GM21825 (cell line): ENCODE data around the gene MRPL19.
"Not testable (repeated sequence)": the region's sequence is repeated elsewhere in the genome, so short reads cannot be mapped to it uniquely, and the experiment has no call there.

ENCODE experiments used
- ATAC-seq: cut with Tn5 transposase; IDR thresholded peaks from one replicate; pipeline ENCODE4 v1.9.1; 2021; ENCODE audit warnings: mild to moderate bottlenecking, moderate library complexity; ENCODE audit not compliant: unreplicated experiment

Gene MRPL19

DNA sequence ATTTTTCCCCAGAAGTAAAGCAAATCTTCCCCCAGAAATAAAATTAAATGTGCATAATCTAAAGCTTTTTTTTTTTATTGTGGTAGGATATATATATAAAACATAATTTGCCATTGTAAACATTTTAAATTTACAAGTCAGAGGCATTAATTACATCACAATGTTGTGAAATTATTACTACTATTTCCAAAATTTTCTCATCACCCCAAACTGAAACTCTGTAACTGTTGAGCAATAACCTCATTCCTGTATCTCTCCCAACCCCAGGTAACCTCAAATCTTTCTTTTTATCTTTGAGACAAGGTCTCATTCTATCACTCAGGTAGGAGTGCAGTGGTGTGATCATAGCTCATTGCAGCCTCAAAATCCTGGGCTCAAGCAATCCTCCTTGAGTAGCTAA lies 11.2 kb downstream of the MRPL19 start:
- no peak for ATAC-seq

DNA sequence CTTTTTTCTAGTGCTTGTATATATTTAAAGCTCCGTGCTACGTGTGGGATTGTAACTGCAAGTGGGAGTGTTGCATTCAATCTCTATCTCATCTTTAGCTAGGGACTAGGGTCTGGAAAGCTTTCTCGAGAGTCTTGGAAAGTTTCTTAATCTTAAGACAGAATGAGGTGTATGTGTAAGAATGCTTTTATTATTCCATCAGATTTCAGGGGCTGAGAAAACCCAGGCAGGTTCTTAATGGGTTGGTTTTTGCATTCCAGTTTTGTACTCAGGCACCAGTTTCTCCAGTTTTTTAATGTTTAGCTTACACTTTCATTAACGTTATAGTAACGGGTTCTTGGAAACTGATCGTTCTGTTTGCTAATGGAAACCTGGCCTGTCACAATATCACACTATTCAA lies 20.3 kb downstream of the MRPL19 start:
- ATAC-seq = no peak

GRCh38 chr2:75667884-75668283 lies 21.3 kb downstream of the MRPL19 start:
- ATAC-seq = no peak

DNA sequence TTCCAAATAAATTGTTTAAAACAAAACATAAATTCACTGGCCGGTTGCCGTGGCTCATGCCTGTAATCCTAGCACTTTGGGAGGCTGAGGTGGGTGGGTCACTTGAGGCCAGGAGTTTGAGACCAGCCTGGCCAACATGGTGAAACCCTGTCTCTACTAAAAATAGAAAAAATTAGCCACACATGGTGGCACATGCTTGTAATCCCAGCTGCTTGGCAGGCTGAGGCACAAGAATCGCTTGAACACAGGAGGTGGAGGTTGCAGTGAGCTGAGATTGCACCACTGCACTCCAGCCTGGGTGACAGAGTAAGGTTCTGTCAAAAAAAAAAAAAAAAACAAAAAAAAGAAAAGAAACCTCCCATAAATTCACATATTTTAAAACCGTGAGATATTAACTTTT lies 28.8 kb downstream of the MRPL19 start:
- ATAC-seq = not testable (repeated sequence)

- no peak for ATAC-seq
Measured at GRCh38 chr2:75675908-75676307, 29.3 kb downstream of the MRPL19 start.

DNA sequence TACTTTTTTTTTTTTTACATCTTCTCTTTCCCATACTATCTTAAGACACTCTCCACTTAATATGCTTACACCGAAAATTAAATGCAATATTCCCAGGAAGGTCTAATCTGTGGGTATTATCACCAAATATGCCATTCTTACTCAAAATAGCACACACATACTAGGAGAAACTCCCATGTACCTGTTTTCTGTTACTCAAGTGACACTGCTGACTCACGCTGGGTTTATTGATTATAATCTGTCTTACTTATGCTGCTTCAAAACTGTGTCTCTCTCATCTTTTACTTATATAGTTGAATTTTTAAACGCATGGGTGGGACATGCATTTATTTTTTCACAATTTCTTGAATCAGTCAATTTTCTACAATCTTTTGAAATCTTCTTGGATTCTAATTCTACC lies 29.9 kb downstream of the MRPL19 start:
- no peak for ATAC-seq

- ATAC-seq = no peak
Measured at GRCh38 chr2:75679556-75679955, 33.0 kb downstream of the MRPL19 start.

DNA sequence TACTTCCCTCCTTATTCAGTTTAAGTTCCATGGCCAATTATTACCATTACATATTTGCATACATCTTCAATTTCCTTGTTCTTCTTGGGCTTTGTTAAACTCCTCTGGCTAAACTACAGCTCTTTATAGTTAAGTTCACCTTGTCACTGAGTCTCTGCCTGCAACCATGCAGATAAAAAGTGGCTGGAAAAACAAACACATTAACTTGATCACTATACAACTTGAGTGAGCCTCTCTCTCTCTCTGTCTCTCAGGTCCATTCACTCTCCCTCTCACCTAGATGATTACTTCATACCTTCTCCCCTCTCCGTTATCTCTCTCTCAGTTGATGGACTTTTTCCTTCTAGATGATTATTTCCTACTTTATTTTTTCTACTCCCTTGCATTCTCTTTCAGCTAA lies 33.8 kb downstream of the MRPL19 start:
- ATAC-seq = no peak

GRCh38 chr2:75683430-75683829 lies 36.8 kb downstream of the MRPL19 start:
- ATAC-seq = not testable (repeated sequence)

DNA sequence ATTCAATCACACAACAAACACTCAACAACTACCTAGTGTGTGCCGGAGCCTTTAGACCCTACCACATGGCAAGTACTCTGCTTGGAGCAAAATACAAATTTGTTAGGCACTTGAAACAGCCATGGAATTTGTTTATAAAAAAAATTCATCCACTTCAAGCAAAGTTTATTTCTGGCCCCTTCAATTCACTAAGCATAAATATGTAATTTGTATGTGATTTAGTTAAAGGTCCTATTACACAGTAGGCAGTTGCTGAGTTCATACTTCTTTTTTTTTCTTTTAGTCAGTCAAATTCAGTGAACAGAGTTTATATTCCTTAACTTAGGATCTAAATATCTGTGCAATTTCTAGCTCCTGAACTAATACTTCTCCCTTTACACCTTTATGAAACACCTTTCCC lies 41.6 kb downstream of the MRPL19 start:
- no peak for ATAC-seq

- ATAC-seq = no peak
Measured at GRCh38 chr2:75698918-75699317, 52.3 kb downstream of the MRPL19 start.

- no peak for ATAC-seq
Measured at GRCh38 chr2:75702593-75702992, 56.0 kb downstream of the MRPL19 start.

DNA sequence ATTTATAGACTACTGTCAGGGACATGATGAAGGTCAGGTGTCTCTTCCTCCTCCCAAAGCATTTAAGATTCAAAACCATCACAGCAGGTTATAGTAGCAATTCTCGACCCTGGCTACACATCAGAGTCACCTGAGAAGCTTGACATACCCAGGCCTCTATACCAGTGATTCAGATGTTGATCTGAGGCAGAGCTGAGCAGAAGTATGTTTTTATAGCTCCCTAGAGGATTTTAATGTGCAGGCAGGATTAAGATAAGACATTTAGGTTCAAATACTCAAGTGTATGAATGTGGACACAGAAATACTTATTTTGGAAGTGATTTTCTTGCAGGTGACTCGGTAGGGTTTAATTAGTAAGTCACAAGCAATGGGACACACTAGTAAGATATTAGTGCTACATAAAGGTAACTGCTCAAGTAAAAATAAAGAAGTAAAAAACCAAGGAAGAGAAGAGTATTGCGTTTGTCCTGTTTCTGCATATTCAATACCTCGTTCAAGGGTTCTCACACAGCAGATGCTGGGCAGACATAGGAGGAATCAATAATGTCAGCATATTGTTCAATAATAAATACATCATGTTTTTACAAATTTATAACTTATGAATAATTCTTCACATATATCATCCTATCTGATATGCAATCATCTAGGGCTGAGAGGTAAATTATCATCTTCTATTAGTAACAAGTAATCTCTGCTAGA lies 57.2 kb downstream of the MRPL19 start:
- no peak for ATAC-seq

DNA sequence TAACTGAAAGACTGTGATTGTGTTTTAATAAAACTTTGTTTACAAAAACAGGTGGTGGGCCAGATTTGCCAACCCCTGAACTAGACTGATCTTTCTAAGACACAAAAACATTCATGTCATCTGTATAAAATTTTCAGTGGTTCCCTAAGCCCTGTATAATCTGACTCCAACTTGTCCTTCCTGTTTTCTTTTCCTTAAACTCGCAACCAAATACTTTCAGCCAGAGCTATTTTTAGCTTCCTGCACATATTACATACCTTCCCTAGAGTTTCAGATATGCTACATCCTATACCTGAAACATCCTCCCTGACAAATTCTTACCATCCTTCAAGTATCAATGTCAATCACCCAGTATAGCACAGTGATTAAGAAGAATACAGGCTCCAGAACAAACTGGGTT lies 59.3 kb downstream of the MRPL19 start:
- no peak for ATAC-seq

DNA sequence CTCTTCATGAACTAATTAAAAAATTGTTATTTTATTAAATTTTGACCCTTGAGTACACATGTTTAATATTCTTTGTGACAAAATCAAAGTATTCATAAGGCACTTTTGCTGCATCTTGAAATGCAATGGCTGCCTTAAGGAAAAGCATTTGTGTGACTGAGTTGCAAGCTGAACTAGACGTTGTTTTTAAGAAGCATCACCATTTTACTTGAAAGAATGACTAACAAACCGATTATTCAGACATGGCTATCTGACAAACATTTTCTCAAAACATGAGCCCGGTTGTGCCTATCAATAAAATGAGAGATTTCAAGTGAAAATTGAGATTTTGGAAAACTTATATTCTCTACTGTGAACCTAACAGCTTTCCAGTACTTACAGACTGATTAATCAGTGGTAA lies 61.3 kb downstream of the MRPL19 start:
- ATAC-seq = no peak

- ATAC-seq = no peak
Measured at GRCh38 chr2:75709297-75709696, 62.7 kb downstream of the MRPL19 start.

GRCh38 chr2:75710220-75710576 lies 63.6 kb downstream of the MRPL19 start:
- ATAC-seq = no peak

DNA sequence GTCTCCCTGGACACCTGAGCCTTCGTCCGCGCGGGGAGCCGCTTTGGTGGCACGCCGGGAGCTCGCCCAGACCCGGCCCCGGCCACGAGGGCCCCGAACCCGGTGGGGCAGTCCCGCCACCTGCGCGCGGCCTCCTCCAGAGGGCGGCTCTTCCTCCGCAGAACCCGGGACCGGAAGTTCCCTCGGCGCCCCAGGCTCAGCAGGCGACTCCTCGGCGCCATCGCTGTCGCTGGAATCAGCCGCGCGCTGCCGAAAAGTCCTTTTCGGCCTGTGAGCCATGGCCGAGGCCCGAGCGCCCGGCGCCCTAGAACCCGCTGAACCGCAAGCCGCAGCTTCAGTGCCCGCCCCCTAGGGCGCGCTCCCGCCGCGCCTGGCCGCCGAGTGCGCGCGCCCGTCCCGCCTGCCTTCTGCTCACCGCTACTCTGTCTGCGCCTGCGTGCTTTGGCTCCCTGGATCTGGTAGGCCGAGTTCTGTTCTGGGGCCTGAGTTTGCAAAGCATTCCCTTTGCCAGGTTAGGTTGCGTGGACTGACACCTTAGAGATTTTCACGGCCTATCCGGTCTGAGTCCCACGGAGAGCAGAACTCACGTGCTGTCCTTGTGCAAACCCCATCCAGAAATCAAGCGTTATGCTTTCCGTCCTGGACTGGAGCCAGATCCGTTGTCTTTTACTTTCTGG lies 64.1 kb downstream of the MRPL19 start, which contains the start of gene GCFC2:
GCFC2 (minus strand) TSS at position 339 of the 677 bp plus-strand sequence; CDS start at position 279, 60 bp downstream.
- ATAC-seq = peak; percentile 95

- not testable (repeated sequence) for ATAC-seq
Measured at GRCh38 chr2:75711590-75711989, 65.0 kb downstream of the MRPL19 start.

GRCh38 chr2:75716406-75716805 lies 69.8 kb downstream of the MRPL19 start:
- no peak for ATAC-seq

DNA sequence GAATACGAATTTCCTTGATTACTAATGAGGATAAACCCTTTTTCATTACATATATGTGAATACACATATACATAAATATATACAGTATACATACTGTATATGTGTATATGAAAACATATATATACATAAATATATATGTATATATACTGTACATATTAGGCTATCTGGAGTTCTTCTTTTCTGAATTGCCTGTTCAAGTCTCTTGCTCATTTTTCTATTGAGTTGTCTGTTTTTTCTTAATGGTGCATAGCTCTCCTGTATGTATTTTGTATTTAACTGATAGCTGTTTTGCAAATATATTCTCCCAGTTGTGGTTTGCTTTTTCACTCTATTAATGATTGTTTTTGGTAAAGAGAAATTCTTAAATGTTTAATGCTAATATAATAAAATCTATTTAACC lies 73.0 kb downstream of the MRPL19 start:
- ATAC-seq = no peak

DNA sequence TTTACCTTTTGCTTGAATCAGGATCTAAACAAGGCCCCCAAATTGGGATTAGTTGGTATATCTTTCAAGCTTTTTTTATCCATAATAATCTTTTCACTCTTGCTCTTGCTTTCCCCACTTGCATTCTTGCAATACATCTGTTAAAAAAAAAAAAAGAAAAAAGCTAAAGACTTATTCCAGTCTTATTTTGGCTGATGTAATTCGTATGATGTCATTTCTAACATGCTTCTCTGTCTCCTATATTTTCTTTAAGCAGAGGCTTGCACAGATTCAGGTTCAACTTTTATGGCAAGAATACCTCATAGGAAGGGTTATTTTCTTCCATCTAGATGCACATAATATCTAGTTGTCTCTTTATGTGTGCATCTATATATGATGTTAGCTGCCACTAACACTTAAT lies 73.9 kb downstream of the MRPL19 start:
- ATAC-seq = no peak

- no peak for ATAC-seq
Measured at GRCh38 chr2:75722687-75723086, 76.1 kb downstream of the MRPL19 start.
